ENCODE results near the gene GLRX. TPM values are rescaled to one million over a fixed set of nuclear protein-coding genes. Genes with fewer than 3 reads are reported as not detected.

The GLRX gene
- total RNA-seq, 1 donor from 2014 or later: 79.6 TPM

GRCh38 chr5:95788493-95788892, 34.0 kb downstream of the GLRX start:
- Mint-ChIP-seq H3K27me3 (ENCODE audit: unreplicated experiment) (peaks cover 1% of the 10 kb centered on the region), H3K36me3 (ENCODE audit: unreplicated experiment) (no peaks in the 10 kb centered on the region), H3K27ac (ENCODE audit: unreplicated experiment) (no peak overlapping the region), H3K9me3 (ENCODE audit: unreplicated experiment) (no peaks in the 10 kb centered on the region), H3K4me3 (ENCODE audit: unreplicated experiment) (no peak overlapping the region), H3K4me1 (ENCODE audit: low read depth, unreplicated experiment) (peaks cover 2% of the 10 kb centered on the region)
- DNase-seq: no peak
- no peak for TF ChIP-seq CTCF (IDR thresholded peaks at IDR 0.05; ENCODE audit: partially characterized antibody, unreplicated experiment)

GRCh38 chr5:95786821-95787418, 35.6 kb downstream of the GLRX start:
- TF ChIP-seq CTCF (IDR thresholded peaks at IDR 0.05; ENCODE audit: partially characterized antibody, unreplicated experiment): no peak
- Mint-ChIP-seq H3K36me3 (ENCODE audit: unreplicated experiment) (no peaks in the 10 kb centered on the region), H3K9me3 (ENCODE audit: unreplicated experiment) (no peaks in the 10 kb centered on the region), H3K27me3 (ENCODE audit: unreplicated experiment) (peaks cover 1% of the 10 kb centered on the region), H3K4me3 (ENCODE audit: unreplicated experiment) (no peak overlapping the region), H3K4me1 (ENCODE audit: low read depth, unreplicated experiment) (peaks cover 2% of the 10 kb centered on the region), H3K27ac (ENCODE audit: unreplicated experiment) (no peak overlapping the region)
- no peak for DNase-seq

- H3K9me3 Mint-ChIP-seq (ENCODE audit: unreplicated experiment): no peaks in the 10 kb centered on the region
- no peaks in the 10 kb centered on the region for H3K27me3 Mint-ChIP-seq (ENCODE audit: unreplicated experiment)
- no peak for TF ChIP-seq CTCF (IDR thresholded peaks at IDR 0.05; ENCODE audit: partially characterized antibody, unreplicated experiment)
- H3K27ac Mint-ChIP-seq (ENCODE audit: unreplicated experiment): no peak overlapping the region
- no peaks in the 10 kb centered on the region for H3K36me3 Mint-ChIP-seq (ENCODE audit: unreplicated experiment)
- peaks cover 2% of the 10 kb centered on the region for H3K4me1 Mint-ChIP-seq (ENCODE audit: low read depth, unreplicated experiment)
- H3K4me3 Mint-ChIP-seq (ENCODE audit: unreplicated experiment): no peak overlapping the region
- DNase-seq: no peak
Observed at GRCh38 chr5:95784514-95785302, 37.8 kb downstream of the GLRX start.

- peaks cover 2% of the 10 kb centered on the region for H3K4me1 Mint-ChIP-seq (ENCODE audit: low read depth, unreplicated experiment)
- no peak for DNase-seq
- H3K36me3 Mint-ChIP-seq (ENCODE audit: unreplicated experiment): no peaks in the 10 kb centered on the region
- no peak overlapping the region for H3K4me3 Mint-ChIP-seq (ENCODE audit: unreplicated experiment)
- no peaks in the 10 kb centered on the region for H3K27me3 Mint-ChIP-seq (ENCODE audit: unreplicated experiment)
- no peaks in the 10 kb centered on the region for H3K9me3 Mint-ChIP-seq (ENCODE audit: unreplicated experiment)
- H3K27ac Mint-ChIP-seq (ENCODE audit: unreplicated experiment): no peak overlapping the region
- TF ChIP-seq CTCF (IDR thresholded peaks at IDR 0.05; ENCODE audit: partially characterized antibody, unreplicated experiment): no peak
Observed at GRCh38 chr5:95783661-95784060, 38.9 kb downstream of the GLRX start.

- Mint-ChIP-seq H3K27me3 (ENCODE audit: unreplicated experiment) (no peaks in the 10 kb centered on the region), H3K4me3 (ENCODE audit: unreplicated experiment) (no peak overlapping the region), H3K27ac (ENCODE audit: unreplicated experiment) (no peak overlapping the region), H3K9me3 (ENCODE audit: unreplicated experiment) (no peaks in the 10 kb centered on the region), H3K4me1 (ENCODE audit: low read depth, unreplicated experiment) (peaks cover 2% of the 10 kb centered on the region), H3K36me3 (ENCODE audit: unreplicated experiment) (no peaks in the 10 kb centered on the region)
- no peak for TF ChIP-seq CTCF (IDR thresholded peaks at IDR 0.05; ENCODE audit: partially characterized antibody, unreplicated experiment)
- no peak for DNase-seq
Observed at GRCh38 chr5:95782181-95782580, 40.3 kb downstream of the GLRX start.

All from glutamatergic neuron (in vitro differentiated cells).